ENCODE results near the gene ALKBH5.

DNA sequence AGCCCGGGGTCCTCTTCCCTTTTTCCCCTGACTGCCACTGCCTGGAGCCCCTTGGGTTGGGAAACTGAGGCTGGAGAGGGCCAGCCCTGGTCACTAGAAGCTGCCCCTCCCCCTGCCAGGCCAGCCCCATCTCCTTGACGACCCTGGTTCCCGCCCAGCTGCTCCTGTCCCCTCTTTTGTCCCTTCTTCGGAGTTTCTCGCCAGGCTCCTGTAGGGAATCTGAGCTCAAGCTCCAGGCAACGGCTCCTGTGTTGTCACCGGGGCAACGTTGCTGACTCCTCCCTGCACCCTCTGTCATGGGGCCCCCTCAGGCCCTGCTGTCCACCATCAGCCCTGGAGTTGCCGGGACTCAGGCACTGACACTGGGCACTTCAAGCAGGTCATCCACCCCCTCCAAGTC lies 47.5 kb downstream of the ALKBH5 start:
- TF ChIP-seq POLR2A (IDR thresholded peaks at IDR 0.05) = no peak
- no peak for TF ChIP-seq CTCF (IDR thresholded peaks at IDR 0.05)
- no peak for TF ChIP-seq POLR2AphosphoS5 (IDR thresholded peaks at IDR 0.05)
- TF ChIP-seq EP300 (IDR thresholded peaks at IDR 0.05) = no peak
